GM12891 (cell line): Measurements from ENCODE around the gene GRK6.

ENCODE experiments used
- DNase-seq: peaks from one replicate; pipeline ENCODE4 v3.0.0; 2011; ENCODE audit warnings: low spot score; ENCODE audit not compliant: insufficient read length
- FAIRE-seq: peaks from 2 replicates; lab custom pipeline; 2011; peaks lifted over from hg19 to GRCh38; lab: Jason Lieb, UNC
- PAX5 ChIP-seq: IDR thresholded peaks from 2 replicates; pipeline ENCODE4 v1.6.1; 2011; ENCODE audit warnings: low read length, moderate library complexity, mild to moderate bottlenecking; ENCODE audit not compliant: insufficient read depth, severe bottlenecking
- POLR2A ChIP-seq: IDR thresholded peaks from 2 replicates; pipeline ENCODE4 v1.6.1; 2011; ENCODE audit warnings: low read depth, low read length, control low read depth
- POLR2AphosphoS5 ChIP-seq: IDR thresholded peaks from 2 replicates; pipeline ENCODE4 v1.6.1; 2011; ENCODE audit warnings: low read depth, low read length, control low read depth
- POU2F2 ChIP-seq: IDR thresholded peaks from 2 replicates; pipeline ENCODE4 v1.6.1; 2011; ENCODE audit warnings: low read depth, mild to moderate bottlenecking, control low read depth, low read length, moderate library complexity
- SPI1 ChIP-seq: IDR thresholded peaks from 2 replicates; pipeline ENCODE4 v1.6.1; 2011; ENCODE audit warnings: low read depth, low read length, control low read depth
- TAF1 ChIP-seq: IDR thresholded peaks from 2 replicates; pipeline ENCODE4 v1.6.1; 2011; ENCODE audit warnings: low read depth, low read length, control low read depth

The GRK6 gene

DNA sequence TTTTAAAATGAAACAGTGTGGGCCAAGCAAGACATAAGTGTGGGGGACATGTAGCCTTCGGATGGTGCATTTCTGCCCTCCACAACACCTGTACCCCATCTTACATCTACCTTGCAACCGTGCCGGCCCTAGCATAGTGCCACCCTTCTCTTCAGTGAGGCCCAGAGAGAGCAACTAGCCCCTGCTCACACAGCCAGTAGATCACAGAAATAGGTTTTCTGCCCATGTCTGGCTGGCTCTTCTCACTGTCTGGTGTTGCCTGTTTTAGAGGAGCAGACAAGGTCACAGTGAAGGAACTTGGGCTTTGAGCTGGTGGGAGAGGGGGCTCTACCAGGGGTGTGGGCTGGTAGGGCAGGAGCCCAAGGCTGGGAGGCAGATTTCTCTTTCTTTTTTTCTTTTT lies 59.8 kb downstream of the GRK6 start:
- DNase-seq, result no peak
- TF ChIP-seq TAF1 (no peak), SPI1 (no peak), POLR2A (no peak; the same call in 1 of the 2 replicates), PAX5 (no peak), POU2F2 (no peak), POLR2AphosphoS5 (no peak)
- no peak for FAIRE-seq

- DNase-seq, result no peak
- TF ChIP-seq POU2F2, result no peak
- TF ChIP-seq SPI1, result no peak
- TF ChIP-seq POLR2A, result no peak
- no peak for TF ChIP-seq PAX5
- TF ChIP-seq TAF1, result no peak
- TF ChIP-seq POLR2AphosphoS5, result no peak
- no peak for FAIRE-seq
Observed at GRCh38 chr5:177487144-177487543, 60.7 kb downstream of the GRK6 start.

DNA sequence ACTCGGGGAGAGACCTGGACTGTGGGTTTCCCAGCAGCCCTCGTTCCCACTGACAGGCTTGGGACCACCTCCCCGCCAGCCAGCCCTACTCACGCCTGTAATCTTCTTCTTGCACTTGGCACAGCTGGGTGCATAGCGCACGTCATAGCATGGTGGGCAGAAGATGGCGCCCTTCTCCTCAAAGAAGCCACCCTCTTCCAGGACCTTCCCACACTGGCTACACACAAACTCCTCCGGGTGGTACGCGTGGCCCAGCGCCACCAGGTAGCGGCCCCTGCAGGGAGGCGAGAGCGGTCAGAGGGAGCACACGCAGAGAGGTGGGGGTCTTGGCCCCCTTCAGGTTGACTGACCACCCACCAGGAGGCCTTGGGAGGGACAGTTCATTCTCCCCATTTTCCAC lies 61.5 kb downstream of the GRK6 start:
- DNase-seq (no peak), FAIRE-seq (no peak)
- no peak for TF ChIP-seq TAF1
- no peak for TF ChIP-seq POU2F2
- TF ChIP-seq POLR2AphosphoS5, result no peak
- no peak for TF ChIP-seq POLR2A
- no peak for TF ChIP-seq SPI1

- no peak for DNase-seq
- FAIRE-seq, result no peak
- TF ChIP-seq TAF1, result no peak
- no peak for TF ChIP-seq POU2F2
- TF ChIP-seq PAX5, result no peak
- no peak for TF ChIP-seq POLR2AphosphoS5
- TF ChIP-seq SPI1, result no peak
- TF ChIP-seq POLR2A, result no peak
Observed at GRCh38 chr5:177489119-177489716, 62.7 kb downstream of the GRK6 start.

GRCh38 chr5:177490311-177490991 lies 64.0 kb downstream of the GRK6 start:
- TF ChIP-seq PAX5 (no peak), POLR2AphosphoS5 (no peak), POU2F2 (no peak), SPI1 (no peak), TAF1 (no peak), POLR2A (no peak)
- DNase-seq (no peak), FAIRE-seq (no peak)

GRCh38 chr5:177490992-177491391 lies 64.5 kb downstream of the GRK6 start:
- DNase-seq, result no peak
- no peak for FAIRE-seq
- TF ChIP-seq PAX5, result no peak
- no peak for TF ChIP-seq SPI1
- TF ChIP-seq POU2F2, result no peak
- no peak for TF ChIP-seq TAF1
- no peak for TF ChIP-seq POLR2AphosphoS5
- TF ChIP-seq POLR2A, result no peak

DNA sequence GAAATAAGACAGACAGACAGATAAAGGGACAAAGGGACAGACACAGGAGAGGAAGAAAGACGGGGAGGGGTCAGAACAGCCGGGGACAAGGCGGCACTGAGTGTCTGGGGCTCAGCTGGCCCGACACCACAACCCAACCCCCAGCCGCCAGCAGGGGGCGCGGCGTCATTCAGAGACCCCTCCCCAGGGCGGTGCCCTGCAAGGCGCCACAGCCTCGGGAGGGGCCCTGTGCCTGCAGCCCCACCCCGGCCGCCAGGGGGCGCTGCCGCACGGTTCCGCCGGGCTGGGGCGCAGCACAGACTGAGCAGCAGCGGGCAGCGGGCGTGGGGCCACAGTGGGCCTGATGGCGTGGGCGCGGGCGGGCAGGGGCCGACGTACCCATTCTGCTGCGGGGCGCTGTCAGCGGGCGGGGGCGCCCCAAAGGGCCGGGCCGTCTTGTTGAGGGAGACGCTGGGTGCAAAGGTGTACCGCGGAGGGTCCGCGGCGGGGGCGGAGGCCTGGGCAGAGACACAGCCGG lies 65.0 kb downstream of the GRK6 start:
- TF ChIP-seq PAX5 (no peak), SPI1 (no peak), POU2F2 (no peak)
- no peak for FAIRE-seq
- DNase-seq, result no peak

DNA sequence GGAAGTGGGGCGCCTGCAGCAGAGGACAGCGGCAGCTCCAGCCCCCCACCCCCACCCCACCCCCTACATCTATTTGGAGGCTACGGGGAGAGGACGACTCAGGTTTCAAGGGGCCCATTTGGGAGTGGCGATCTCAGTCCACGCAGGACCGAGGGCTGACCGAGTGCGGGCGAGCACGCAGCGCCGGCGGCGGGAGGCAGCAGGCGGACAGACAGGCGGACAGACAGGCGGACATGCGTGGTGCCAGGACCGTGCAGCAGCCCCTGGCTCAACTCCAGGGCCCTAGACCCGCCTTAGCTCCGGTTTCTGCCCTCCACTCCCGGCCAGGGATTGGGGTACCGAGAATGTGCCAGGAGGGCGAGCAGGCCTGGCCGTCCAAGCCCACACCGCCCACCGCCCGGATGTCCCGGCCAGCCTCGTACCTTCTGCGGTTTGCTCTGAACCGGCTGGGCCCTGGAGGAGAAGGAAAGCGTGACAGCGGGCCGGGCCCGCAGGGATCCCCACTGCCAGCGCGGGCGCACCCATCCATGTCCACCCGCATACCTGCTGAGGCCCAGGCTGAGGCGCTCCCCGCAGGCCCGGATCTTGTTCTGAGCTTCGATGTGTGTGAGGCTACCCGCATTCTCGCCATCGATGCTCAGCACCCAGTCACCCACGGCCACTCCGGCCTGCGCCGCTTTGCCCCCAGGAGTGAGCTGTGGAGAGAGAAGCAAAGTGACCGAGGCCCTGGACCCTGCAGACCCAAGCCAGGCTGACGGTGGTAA lies 65.7 kb downstream of the GRK6 start:
- FAIRE-seq, result no peak
- TF ChIP-seq POLR2AphosphoS5, result no peak
- no peak for TF ChIP-seq POLR2A
- TF ChIP-seq POU2F2, result no peak
- TF ChIP-seq TAF1, result no peak
- no peak for TF ChIP-seq SPI1
- no peak for TF ChIP-seq PAX5
- no peak for DNase-seq
